ENCODE data around the gene TENM3. TPM values are rescaled to one million over a fixed set of nuclear protein-coding genes. Genes with fewer than 3 reads are reported as not detected.

TENM3 gene
- total RNA-seq, 1 experiment from 2014 or later = 34.8 TPM

GRCh38 chr4:182400081-182400480 lies 156.9 kb downstream of the TENM3 start:
- no peak for DNase-seq (ENCODE audit: low read depth)

GRCh38 chr4:182400790-182401189 lies 157.6 kb downstream of the TENM3 start:
- no peak for DNase-seq (ENCODE audit: low read depth)

DNA sequence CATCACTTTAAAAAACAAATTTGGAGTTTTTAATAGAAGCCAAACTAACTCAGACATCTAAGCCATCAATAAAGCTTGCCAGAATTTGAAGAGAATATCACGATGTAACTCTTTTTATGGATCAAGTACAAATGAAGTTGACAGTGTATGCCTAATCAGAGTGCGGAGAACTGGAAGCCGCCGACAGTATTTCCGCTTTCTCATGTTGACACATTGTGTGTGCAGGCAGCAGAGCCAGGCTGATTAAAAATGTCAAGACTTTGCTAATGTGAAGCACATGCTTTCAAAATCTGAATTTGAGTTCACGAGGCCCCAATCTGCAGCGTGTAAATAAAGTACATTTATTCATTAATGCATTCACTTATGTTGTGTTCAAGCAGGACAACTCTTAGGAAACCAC lies 161.2 kb downstream of the TENM3 start:
- no peak for DNase-seq (ENCODE audit: low read depth)

DNA sequence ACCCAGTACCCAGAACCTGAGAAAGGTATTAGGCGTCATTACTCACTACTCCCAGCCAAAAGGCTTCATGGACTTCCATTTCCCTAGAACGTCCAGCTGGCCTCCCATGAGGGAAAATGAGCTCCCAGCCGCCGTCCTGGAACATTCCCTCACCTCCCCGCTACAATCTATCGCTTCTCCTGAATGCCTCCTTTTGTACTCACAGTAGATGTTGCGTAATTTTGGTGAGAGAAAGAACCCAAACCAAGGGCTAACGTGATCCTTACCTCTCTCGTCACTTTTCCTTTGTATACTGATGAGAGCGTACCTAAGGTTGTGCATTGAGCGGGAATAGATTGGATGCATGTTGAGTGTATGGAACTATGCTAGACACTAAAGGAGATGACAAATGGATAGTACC lies 161.9 kb downstream of the TENM3 start:
- DNase-seq (ENCODE audit: low read depth) = no peak

GRCh38 chr4:182409271-182409670 lies 166.1 kb downstream of the TENM3 start:
- no peak for DNase-seq (ENCODE audit: low read depth)

DNA sequence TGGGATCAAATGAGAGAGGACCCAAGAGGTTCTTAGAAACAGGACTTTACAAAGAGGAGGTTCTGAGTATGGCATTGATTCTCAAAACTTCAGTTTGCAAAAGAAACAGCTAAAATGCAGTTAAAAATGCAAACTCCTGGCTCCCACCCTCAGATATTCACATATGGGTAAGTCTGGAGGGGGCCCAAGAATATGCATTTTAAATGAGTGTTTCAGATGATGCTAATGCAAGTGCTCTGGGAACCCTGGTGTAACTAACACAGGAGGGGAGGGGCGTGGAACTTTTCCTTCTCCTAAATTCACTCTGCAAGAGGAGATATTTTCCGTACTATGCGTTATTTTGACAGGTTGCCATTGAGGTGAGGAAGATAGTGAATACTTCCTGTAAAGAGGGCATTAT lies 168.2 kb downstream of the TENM3 start:
- DNase-seq (ENCODE audit: low read depth) = no peak

GRCh38 chr4:182413550-182413949 lies 170.3 kb downstream of the TENM3 start:
- DNase-seq (ENCODE audit: low read depth) = no peak

- DNase-seq (ENCODE audit: low read depth) = peak; percentile 26
Measured at GRCh38 chr4:182415116-182415515, 171.9 kb downstream of the TENM3 start.

- peak; percentile 91 for DNase-seq (ENCODE audit: low read depth)
Measured at GRCh38 chr4:182416067-182416466, 172.9 kb downstream of the TENM3 start.

DNA sequence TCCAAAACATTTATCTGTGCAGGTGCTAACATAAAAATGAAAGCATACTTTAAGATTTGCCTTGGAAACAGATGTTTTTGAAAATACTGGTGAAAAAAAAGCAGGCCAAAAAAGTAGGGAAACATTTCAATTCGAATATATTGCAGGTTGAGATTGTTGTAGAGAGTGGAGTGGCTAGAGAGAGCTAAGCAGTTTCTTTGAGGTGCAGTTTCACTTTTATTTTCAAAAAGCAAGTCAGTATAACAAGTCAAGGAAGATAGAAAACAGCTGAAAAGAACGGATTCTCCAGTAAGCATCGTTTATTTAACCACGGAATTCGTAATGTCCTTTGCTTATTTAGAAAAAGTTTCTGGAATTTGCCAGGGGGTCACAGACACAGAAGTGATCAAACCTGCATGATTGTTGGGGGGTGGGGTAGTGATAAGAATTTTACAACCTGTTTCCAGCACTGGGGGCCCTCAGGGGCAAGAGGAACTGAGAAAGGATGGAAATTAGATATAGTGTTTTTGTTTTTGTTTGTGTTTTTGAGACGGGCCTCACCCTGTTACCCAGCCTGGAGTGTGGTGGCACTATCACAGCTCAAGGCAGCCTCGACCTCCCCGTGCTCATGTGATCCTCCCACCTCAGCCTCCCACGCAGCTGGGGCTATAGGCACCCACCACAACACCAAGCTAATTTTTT lies 175.0 kb downstream of the TENM3 start:
- DNase-seq (ENCODE audit: low read depth) = no peak

DNA sequence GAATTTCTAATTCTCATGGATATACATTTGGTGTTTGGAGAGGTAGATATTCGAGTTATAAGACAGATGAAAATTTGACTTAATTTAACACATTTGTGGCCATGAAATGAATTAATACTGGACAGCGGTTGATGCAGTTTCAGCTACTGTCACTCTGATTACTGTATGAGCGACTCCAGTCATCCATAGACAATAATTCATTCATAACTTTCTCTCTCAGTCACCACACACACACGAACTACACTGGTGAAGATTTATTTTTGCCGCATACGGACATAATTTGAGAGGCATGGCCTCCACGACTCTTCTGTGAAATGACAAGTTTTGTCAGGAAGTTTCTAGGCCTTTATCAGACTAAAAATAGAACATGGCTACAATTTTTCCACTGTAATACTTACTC lies 177.0 kb downstream of the TENM3 start:
- no peak for DNase-seq (ENCODE audit: low read depth)

GRCh38 chr4:182421753-182422152 lies 178.6 kb downstream of the TENM3 start:
- DNase-seq (ENCODE audit: low read depth) = no peak

DNA sequence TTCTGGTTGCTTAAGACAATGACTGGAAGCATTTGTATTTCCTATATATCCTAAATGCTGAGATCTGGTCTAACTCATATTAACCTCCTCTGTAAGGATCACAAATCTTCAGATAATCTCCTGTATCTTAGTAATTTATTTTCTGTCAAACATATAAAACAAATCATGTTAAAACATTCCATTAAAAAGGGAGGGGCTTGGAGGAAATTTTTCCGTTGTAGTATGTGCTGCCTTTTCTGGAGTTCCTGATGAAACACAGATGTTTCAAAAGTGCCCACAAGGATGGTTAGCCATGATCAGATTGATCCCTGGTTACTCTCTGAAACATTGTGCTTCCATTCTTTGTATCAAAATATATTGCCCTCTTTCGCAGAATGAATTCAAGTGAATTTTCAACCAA lies 182.1 kb downstream of the TENM3 start:
- DNase-seq (ENCODE audit: low read depth) = no peak

- DNase-seq (ENCODE audit: low read depth) = no peak
Measured at GRCh38 chr4:182426901-182427300, 183.7 kb downstream of the TENM3 start.

DNA sequence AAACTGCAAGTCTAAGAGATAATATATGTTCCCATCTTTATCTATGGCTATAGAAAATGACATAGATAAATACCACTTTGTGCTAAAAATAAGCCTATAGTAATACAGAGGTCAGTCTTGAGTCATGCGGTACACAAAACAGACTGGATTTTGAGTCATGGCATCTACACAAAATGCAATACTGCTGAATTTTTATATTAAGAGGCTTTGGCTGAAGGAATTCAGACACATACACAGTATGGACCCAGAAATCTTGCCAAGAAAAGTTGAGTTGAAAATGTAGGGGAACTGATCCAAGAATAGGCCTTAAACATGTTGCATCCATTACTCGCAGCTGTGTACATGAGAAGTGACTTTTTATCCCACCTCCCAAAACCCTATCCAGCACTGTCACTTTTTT lies 184.4 kb downstream of the TENM3 start:
- DNase-seq (ENCODE audit: low read depth) = peak; percentile 32

- peak; percentile 96 for DNase-seq (ENCODE audit: low read depth)
Measured at GRCh38 chr4:182429896-182430295, 186.7 kb downstream of the TENM3 start.

DNA sequence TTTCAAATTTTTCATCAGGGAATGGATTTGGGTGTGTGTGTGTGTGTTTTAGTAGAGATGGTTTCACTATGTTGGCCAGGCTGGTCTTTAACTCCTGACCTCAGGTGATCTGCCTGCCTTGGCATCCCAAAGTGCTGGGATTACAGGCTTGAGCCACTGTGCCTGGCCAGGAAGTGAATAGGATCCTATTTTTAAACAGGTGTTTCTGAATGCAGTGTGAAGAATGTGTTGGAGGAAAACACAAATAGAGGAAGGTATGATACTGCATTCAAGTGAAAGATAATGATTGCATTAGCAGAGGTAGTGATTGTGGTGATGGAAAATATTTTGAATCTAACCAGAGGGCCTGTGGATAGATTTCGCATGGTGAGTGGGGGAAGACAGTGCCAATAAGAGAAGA lies 189.6 kb downstream of the TENM3 start:
- DNase-seq (ENCODE audit: low read depth) = no peak

GRCh38 chr4:182434720-182435119 lies 191.5 kb downstream of the TENM3 start:
- DNase-seq (ENCODE audit: low read depth) = no peak

- no peak for DNase-seq (ENCODE audit: low read depth)
Measured at GRCh38 chr4:182435401-182435800, 192.2 kb downstream of the TENM3 start.

DNA sequence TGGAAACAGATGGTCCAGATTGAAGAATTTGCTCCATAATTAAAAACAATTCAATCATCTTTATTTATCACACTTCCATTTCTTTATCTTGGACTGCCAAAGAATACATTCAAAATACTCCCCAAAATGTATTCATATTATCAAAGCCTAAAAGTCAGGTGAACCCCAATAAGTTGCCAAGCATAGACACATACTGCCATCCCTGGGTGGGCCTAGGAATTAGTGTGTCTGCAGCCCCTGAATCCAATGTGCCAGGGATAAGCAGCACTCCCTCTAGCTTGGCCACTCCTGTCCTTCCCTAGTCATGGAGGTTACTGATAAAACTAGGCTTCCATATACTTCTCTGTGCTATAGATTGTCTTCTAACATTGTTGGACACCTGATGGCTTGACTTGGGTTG lies 199.9 kb downstream of the TENM3 start:
- DNase-seq (ENCODE audit: low read depth) = no peak

GRCh38 chr4:182447767-182448280 lies 204.6 kb downstream of the TENM3 start:
- no peak for DNase-seq (ENCODE audit: low read depth)

DNA sequence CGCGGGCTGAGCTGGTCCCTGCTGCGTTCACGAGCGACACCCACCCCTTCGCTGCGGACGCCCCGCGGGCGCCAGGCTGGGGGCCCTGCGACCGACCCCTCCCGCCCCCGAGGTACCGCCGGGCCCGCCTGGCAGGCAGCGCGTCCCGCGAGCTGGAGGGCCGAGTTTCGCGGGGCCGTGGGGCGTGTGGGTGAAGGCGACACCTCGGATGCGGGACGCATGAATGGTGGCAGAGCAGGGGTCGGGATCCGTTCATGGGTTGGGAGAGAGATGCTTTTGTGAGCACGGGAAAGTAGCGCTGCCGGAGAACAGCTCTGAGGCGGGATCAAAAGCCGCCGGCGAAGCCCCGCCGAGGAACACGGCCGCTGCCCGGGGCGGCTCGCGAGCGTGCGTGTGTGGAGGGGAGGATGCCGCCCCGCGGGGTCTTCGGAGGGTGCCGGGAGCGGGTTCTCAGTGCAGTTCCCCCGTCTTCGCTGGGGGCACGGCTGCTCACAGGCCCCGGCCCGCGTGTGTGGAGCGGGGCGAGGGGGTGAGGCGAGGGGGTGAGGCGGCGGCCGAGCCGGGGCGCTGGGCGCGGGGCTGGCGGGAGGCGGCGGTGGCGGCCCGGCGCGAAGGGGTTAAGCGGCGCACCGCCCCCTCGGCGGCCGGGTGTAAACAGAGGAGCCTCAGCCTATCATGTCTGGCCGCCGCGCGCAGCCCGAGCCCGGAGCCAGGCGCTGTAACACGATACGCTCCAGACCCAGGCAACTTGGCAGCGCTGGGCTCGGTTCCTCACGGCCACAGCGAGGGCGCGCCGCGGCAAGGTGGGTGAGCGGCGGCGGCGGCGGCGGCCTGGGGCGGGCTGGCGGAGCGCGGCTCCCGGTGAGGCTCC lies 205.3 kb downstream of the TENM3 start:
- peak; percentile 88 for DNase-seq (ENCODE audit: low read depth)
